K562 (cell line): ENCODE data around the gene DYNLT2. TPM values are rescaled to one million over a fixed set of nuclear protein-coding genes. Genes with fewer than 3 reads are reported as not detected.

Source experiments
- ATAC-seq: fragments of 200-7000 bp; cut with Tn5 transposase; 3 replicates; pipeline ENCODE4 v1.9.1; 2020; ENCODE audit warnings: moderate library complexity
- BruUV-seq: library from RNA; stranded (reverse); fragments of 400-500 nt; replicated peaks from 2 replicates; lab custom pipeline; 2021; lab: Mats Ljungman, UMichigan
- CTCF ChIA-PET: fragments of 300-600 bp; formaldehyde crosslinking; extraction: SDS; loops from one replicate; lab custom pipeline; 2021; ENCODE audit warnings: low intra/inter-chr PET ratio; lab: Yijun Ruan, JAX
- POLR2A ChIA-PET: fragments of 300-600, 350-650 bp; sonication (Branson Sonifier 250); formaldehyde crosslinking; extraction: SDS; loops from one replicate; lab custom pipeline; 2021; ENCODE audit warnings: antibody characterized with exemption, inconsistent platforms; lab: Yijun Ruan, JAX
- DNase-seq, 4 experiments: peaks; one replicate each; pipeline versions ENCODE4 v3.0.0 to v3.0.0-alpha.2; 2011 to 2018; ENCODE audit warnings: low spot score in 3 of 4, mixed read lengths in 3 of 4; ENCODE audit errors: extremely low read depth in 1 of 4
- FAIRE-seq: peaks from 2 replicates; lab custom pipeline; 2011; peaks lifted over from hg19 to GRCh38; lab: Jason Lieb, UNC
- H2AFZ ChIP-seq: 2 replicates; pipeline ENCODE4 v1.6.0; 2011; ENCODE audit warnings: low read depth, low read length, control low read depth, inconsistent platforms
- H3K27ac ChIP-seq: fragments of 200-600 bp; 3 replicates; pipeline ENCODE4 v1.8.0; 2011; ENCODE audit warnings: low read depth, mild to moderate bottlenecking, control low read depth, inconsistent platforms, low read length, moderate library complexity, mixed read lengths; ENCODE audit errors: extremely low read depth
- H3K27me3 ChIP-seq, 2 experiments: fragments of 300-600 bp in 1 of 2; 2 replicates in 1 of 2; 3 replicates in 1 of 2; pipeline versions ENCODE4 v1.6.0 to v1.8.0; 2011; ENCODE audit warnings: inconsistent platforms in 2 of 2, low read length in 2 of 2, mild to moderate bottlenecking in 1 of 2, mixed read lengths in 1 of 2, moderate library complexity in 1 of 2; ENCODE audit not compliant: control insufficient read depth in 2 of 2, insufficient read depth in 2 of 2
- H3K36me3 ChIP-seq: fragments of 300-600 bp; 3 replicates; pipeline ENCODE4 v1.8.0; 2011; ENCODE audit warnings: mild to moderate bottlenecking, low read length, inconsistent platforms; ENCODE audit not compliant: control insufficient read depth, insufficient read depth
- H3K4me1 ChIP-seq, 2 experiments: fragments of 200-600 bp in 1 of 2; replicated peaks in 1 of 2; 2 replicates in 1 of 2; 3 replicates in 1 of 2; pipeline versions ENCODE4 v1.5.1 to v1.8.0; 2011; ENCODE audit warnings: inconsistent platforms in 2 of 2, low read length in 2 of 2, mild to moderate bottlenecking in 1 of 2, mixed read lengths in 1 of 2, moderate library complexity in 1 of 2; ENCODE audit not compliant: control insufficient read depth in 2 of 2, insufficient read depth in 2 of 2
- H3K4me2 ChIP-seq: 2 replicates; pipeline ENCODE4 v1.6.1; 2011; ENCODE audit warnings: low read length, control low read depth, inconsistent platforms, mixed read lengths; ENCODE audit not compliant: insufficient read depth
- H3K4me3 ChIP-seq: fragments of 200-600 bp; sonication (generic), shearing (Covaris generic); 2 replicates; pipeline ENCODE4 v1.5.1; 2016; ENCODE audit warnings: control low read depth, inconsistent platforms
- H3K79me2 ChIP-seq: fragments of 200-600 bp; 3 replicates; pipeline ENCODE4 v1.8.0; 2011; ENCODE audit warnings: low read length, inconsistent platforms; ENCODE audit not compliant: control insufficient read depth, insufficient read depth
- H3K9ac ChIP-seq, 2 experiments: 2 replicates each; pipeline versions ENCODE4 v1.6.0 to v1.6.1; 2011; ENCODE audit warnings: low read depth in 2 of 2, low read length in 2 of 2, control low read depth in 1 of 2, inconsistent platforms in 1 of 2, mild to moderate bottlenecking in 1 of 2, mixed read lengths in 1 of 2; ENCODE audit not compliant: insufficient read depth in 1 of 2
- H3K9me1 ChIP-seq: one replicate; pipeline ENCODE4 v1.6.0; 2011; ENCODE audit warnings: inconsistent platforms, mild to moderate bottlenecking, low read length, moderate library complexity; ENCODE audit not compliant: control insufficient read depth, insufficient read depth
- H3K9me3 ChIP-seq: replicated peaks from 2 replicates; pipeline ENCODE4 v1.5.1; 2011; ENCODE audit warnings: low read depth, low read length, inconsistent platforms; ENCODE audit not compliant: control insufficient read depth, insufficient read depth
- H4K20me1 ChIP-seq: replicated peaks from 2 replicates; pipeline ENCODE4 v1.6.1; 2011; ENCODE audit warnings: low read length, inconsistent platforms, mixed read lengths; ENCODE audit not compliant: control insufficient read depth, insufficient read depth
- CBX8 ChIP-seq: fragments of 200-600 bp; sonication (generic); IDR thresholded peaks from 2 replicates; pipeline ENCODE4 v1.6.1; 2012; ENCODE audit warnings: borderline replicate concordance, mixed run types, low read depth, mild to moderate bottlenecking, moderate library complexity, mixed read lengths, low read length, control low read depth, inconsistent platforms; ENCODE audit not compliant: poor library complexity, severe bottlenecking; ENCODE audit errors: extremely low read depth
- ESRRB ChIP-seq: fragments of 250-450 bp; sonication (Bioruptor Pico); IDR thresholded peaks from 2 replicates; pipeline ENCODE4 v1.5.0; 2020; ENCODE audit warnings: mild to moderate bottlenecking, moderate library complexity, borderline replicate concordance
- EWSR1 ChIP-seq: fragments of 450-650 bp; IDR thresholded peaks from 2 replicates; pipeline ENCODE4 v1.6.1; 2018; ENCODE audit warnings: borderline replicate concordance, mild to moderate bottlenecking, low read depth, moderate library complexity; ENCODE audit not compliant: partially characterized antibody
- MNT ChIP-seq, 2 experiments: fragments of 450-650 bp; conservative IDR thresholded peaks; 2 replicates each; pipeline ENCODE4 v1.6.1; 2017; ENCODE audit warnings: mild to moderate bottlenecking in 2 of 2, moderate library complexity in 2 of 2
- ZNF232 ChIP-seq: sonication (generic); formaldehyde crosslinking; IDR thresholded peaks from 2 replicates; pipeline ENCODE4 v1.8.0; 2022; ENCODE audit warnings: mild to moderate bottlenecking, missing genetic modification reagents
- ZNF436 ChIP-seq: fragments of 250-450, 450-650 bp; sonication (Bioruptor Pico); formaldehyde crosslinking; IDR thresholded peaks from 2 replicates; pipeline ENCODE4 v1.7.0; 2020; ENCODE audit warnings: mild to moderate bottlenecking
- ZNF518B ChIP-seq: fragments of 250-450 bp; sonication (Bioruptor Pico); IDR thresholded peaks from 2 replicates; pipeline ENCODE4 v1.5.0; 2021; ENCODE audit warnings: mild to moderate bottlenecking, moderate library complexity
- ZNF699 ChIP-seq: fragments of 250-450 bp; sonication (Bioruptor Pico); IDR thresholded peaks from 2 replicates; pipeline ENCODE4 v1.8.0; 2021; ENCODE audit warnings: mild to moderate bottlenecking, moderate library complexity; ENCODE audit not compliant: insufficient replicate concordance
- WGBS: fragments of 100-300 bp; shearing (Covaris generic); methylation state at CpG from one replicate; pipeline ENCODE4 v1.1.6; 2016; ENCODE audit warnings: low coverage, mixed read lengths; ENCODE audit not compliant: insufficient coverage; ENCODE audit errors: missing lambda C conversion rate; 5-methylcytosine and 5-hydroxymethylcytosine counted together
- in situ Hi-C: fragments of 300-500 bp; cut with MboI; formaldehyde crosslinking; loops from 4 replicates; pipeline ENCODE4 v1.15.0; 2018; ENCODE audit warnings: inconsistent platforms, mixed read lengths
- intact Hi-C: fragments of 100-400 bp; cut with micrococcal nuclease; formaldehyde crosslinking; loops from 2 replicates; pipeline ENCODE4 v1.14.2; 2022
- polyA plus RNA-seq, 8 experiments: library from polyadenylated mRNA; depleted of rRNA in 4 of 8; stranded (reverse) in 5 of 8; unstranded in 3 of 8; fragments of >200 nt; fragmentation: Nextera tagmentation in 2 of 8; fragmentation: Illumina TruSeq in 1 of 8; extraction: Ambion mirVana in 2 of 8; extraction: Trizol in 1 of 8; gene quantifications; 2 replicates each; pipeline versions ENCODE4 v1.2.1 to v1.2.3, GENCODE V29; 2011 to 2014; ENCODE audit warnings: inconsistent platforms in 1 of 8, missing spikeins in 1 of 8
- total RNA-seq, 7 experiments: library from RNA; depleted of rRNA in 6 of 7; stranded (reverse); fragments of >200 nt in 6 of 7; fragmentation: Illumina TruSeq in 2 of 7; extraction: Trizol in 2 of 7; gene quantifications; 2 replicates each; pipeline versions ENCODE4 v1.2.1 to v1.2.3, GENCODE V29; 2011 to 2021; ENCODE audit warnings: low replicate concordance in 1 of 7

Gene DYNLT2
- total and polyA plus RNA-seq, 9 of the 15 experiments (the other 6 are each of a cell fraction or from before 2014, with no cell fraction given): 2.0 to 12.8 (median 6.3) TPM

GRCh38 chr6:169800116-169800667 is 48.8 kb upstream of the DYNLT2 start:
- Histone ChIP-seq H3K4me3 (no peak overlapping the region), H3K79me2 (no peaks in the 10 kb centered on the region), H3K27me3 (peaks cover 51 to 55% of the 10 kb centered on the region in 2 experiments), H3K9ac (no peak overlapping the region), H3K9me3 (no peaks in the 10 kb centered on the region), H3K4me2 (no peak overlapping the region), H2AFZ (no peak overlapping the region), H3K9me1 (no peaks in the 10 kb centered on the region), H4K20me1 (peaks cover 6% of the 10 kb centered on the region; the same call in 1 of the 2 replicates), H3K27ac (no peak overlapping the region), H3K4me1 (peaks cover 0 to 7% of the 10 kb centered on the region in 2 experiments; a peak in 2 of 5 replicates), H3K36me3 (no peaks in the 10 kb centered on the region)
- DNase-seq (no peak), ATAC-seq (no peak), FAIRE-seq (peak; percentile 58)
- CTCF ChIA-PET: no interaction called here
- no TSS peak for BruUV-seq
- TF ChIP-seq ZNF436 (CRISPR knock-in tag) (no peak), ZNF699 (CRISPR knock-in tag) (no peak), ZNF232 (no peak)
- under 1% methylated on average over 9 of the region's 9 CpGs for WGBS
- intact Hi-C loops: no loop called here
- in situ Hi-C loops: no loop called here
- POLR2A ChIA-PET: interaction anchor here (0.6 to 0.7 kb wide), 2 partner anchors 10 to 1940 kb away, joined by 3 read pairs; no protein-coding TSS in a partner anchor

GRCh38 chr6:169799474-169799926 is 48.1 kb upstream of the DYNLT2 start:
- H3K27ac ChIP-seq: no peak overlapping the region
- TF ChIP-seq CBX8 (no peak), ESRRB (CRISPR knock-in tag) (no peak), MNT (conservative IDR thresholded peaks at IDR 0.05) (no peak), ZNF518B (CRISPR knock-in tag) (no peak), EWSR1 (no peak)

More at GRCh38 chr6:169799474-169799926, 48.1 kb upstream of the DYNLT2 start:
- Histone ChIP-seq H3K4me2 (no peak overlapping the region), H3K9ac (no peak overlapping the region), H4K20me1 (peaks cover 6% of the 10 kb centered on the region; the same call in 1 of the 2 replicates), H3K79me2 (no peaks in the 10 kb centered on the region), H3K36me3 (no peaks in the 10 kb centered on the region), H3K9me3 (no peaks in the 10 kb centered on the region), H2AFZ (no peak overlapping the region), H3K9me1 (no peaks in the 10 kb centered on the region), H3K4me3 (no peak overlapping the region), H3K4me1 (peaks cover 0 to 7% of the 10 kb centered on the region in 2 experiments; a peak in 2 of 5 replicates), H3K27me3 (peaks cover 58 to 62% of the 10 kb centered on the region in 2 experiments)
- DNase-seq (no peak), ATAC-seq (peak; percentile 45; the same call in 2 of the 3 replicates), FAIRE-seq (no peak)
- intact Hi-C loops (no loop called here), in situ Hi-C loops (no loop called here)
- under 1% methylated on average over 7 of the region's 7 CpGs for WGBS
- CTCF ChIA-PET: no interaction called here
- POLR2A ChIA-PET: interaction anchor here (0.6 to 0.7 kb wide), 2 partner anchors 9 to 324 kb away, joined by 3 read pairs; no protein-coding TSS in a partner anchor
- no TSS peak for BruUV-seq
